Neural cell (in vitro differentiated cells): ENCODE data around the gene WFIKKN2. TPM values are rescaled to one million over a fixed set of nuclear protein-coding genes. Genes with fewer than 3 reads are reported as not detected.

Experiments
- H2AFZ ChIP-seq: fragments of 200-600, 300-800 bp; sonication (generic), shearing (Covaris generic); 2 replicates; pipeline ENCODE4 v1.6.0; 2014; ENCODE audit warnings: low read depth, mild to moderate bottlenecking, antibody characterized with exemption, low read length, moderate library complexity
- H3F3A ChIP-seq: fragments of 200-600 bp; shearing (Covaris generic); 2 replicates; pipeline ENCODE4 v1.6.1; 2016; ENCODE audit warnings: mild to moderate bottlenecking, moderate library complexity, mixed read lengths, antibody characterized with exemption, low read length; ENCODE audit not compliant: insufficient read depth, poor library complexity, severe bottlenecking
- H3K27ac ChIP-seq: fragments of 200-600, 300-800 bp; sonication (generic), shearing (Covaris generic); 2 replicates; pipeline ENCODE4 v1.5.1; 2014; ENCODE audit warnings: mild to moderate bottlenecking, low read length, moderate library complexity
- H3K27me3 ChIP-seq: fragments of 300-800, 200-600 bp; sonication (generic), shearing (Covaris generic); 2 replicates; pipeline ENCODE4 v1.6.0; 2014; ENCODE audit warnings: mild to moderate bottlenecking, low read depth, low read length, moderate library complexity; ENCODE audit not compliant: insufficient read depth
- H3K36me3 ChIP-seq: fragments of 300-800, 200-600 bp; sonication (generic), shearing (Covaris generic); 2 replicates; pipeline ENCODE4 v1.5.1; 2014; ENCODE audit warnings: mild to moderate bottlenecking, antibody characterized with exemption, low read length, moderate library complexity; ENCODE audit not compliant: insufficient read depth
- H3K4me2 ChIP-seq: fragments of 300-800, 200-600 bp; sonication (generic), shearing (Covaris generic); 2 replicates; pipeline ENCODE4 v1.6.0; 2014; ENCODE audit warnings: mild to moderate bottlenecking, low read length
- H3K4me3 ChIP-seq: fragments of 300-800, 200-600 bp; sonication (generic), shearing (Covaris generic); 2 replicates; pipeline ENCODE4 v1.5.1; 2014; ENCODE audit warnings: mild to moderate bottlenecking, low read length, moderate library complexity
- H3K79me2 ChIP-seq: fragments of 200-600 bp; shearing (Covaris generic); replicated peaks from 2 replicates; pipeline ENCODE4 v1.6.0; 2014; ENCODE audit warnings: mild to moderate bottlenecking, low read length, moderate library complexity; ENCODE audit not compliant: insufficient read depth
- H3K9ac ChIP-seq: fragments of 300-800, 200-600 bp; sonication (generic), shearing (Covaris generic); 2 replicates; pipeline ENCODE4 v1.6.1; 2016; ENCODE audit warnings: mild to moderate bottlenecking, low read length, mixed read lengths
- H3K9me2 ChIP-seq: fragments of 200-600 bp; shearing (Covaris generic); 2 replicates; pipeline ENCODE4 v1.6.1; 2016; ENCODE audit warnings: mild to moderate bottlenecking, low read length, mixed read lengths; ENCODE audit not compliant: insufficient read depth
- H3K9me3 ChIP-seq: fragments of 200-600, 300-800 bp; sonication (generic), shearing (Covaris generic); 2 replicates; pipeline ENCODE4 v1.6.1; 2016; ENCODE audit warnings: mild to moderate bottlenecking, mixed run types, low read length, moderate library complexity, mixed read lengths
- H4K20me1 ChIP-seq: fragments of 200-600 bp; shearing (Covaris generic); 2 replicates; pipeline ENCODE4 v1.6.1; 2016; ENCODE audit warnings: mild to moderate bottlenecking, mixed run types; ENCODE audit not compliant: insufficient read depth
- CTCF ChIP-seq: fragments of 450-650 bp; IDR thresholded peaks from 2 replicates; pipeline ENCODE4 v1.5.1; 2014; ENCODE audit warnings: antibody characterized with exemption, mild to moderate bottlenecking, moderate library complexity; ENCODE audit not compliant: poor library complexity, severe bottlenecking
- EP300 ChIP-seq: fragments of 450-650 bp; conservative IDR thresholded peaks from 2 replicates; pipeline ENCODE4 v1.6.1; 2014; ENCODE audit warnings: antibody characterized with exemption, mild to moderate bottlenecking, moderate library complexity; ENCODE audit not compliant: poor library complexity, severe bottlenecking
- EZH2 ChIP-seq: fragments of 200-600, 300-800 bp; shearing (Covaris generic), sonication (generic); IDR thresholded peaks from 2 replicates; pipeline ENCODE4 v1.6.1; 2014; ENCODE audit warnings: antibody characterized with exemption, low read length, borderline replicate concordance, mild to moderate bottlenecking; ENCODE audit not compliant: insufficient read depth, poor library complexity, severe bottlenecking
- MXI1 ChIP-seq: fragments of 450-650 bp; conservative IDR thresholded peaks from 2 replicates; pipeline ENCODE4 v1.6.1; 2014; ENCODE audit warnings: antibody characterized with exemption, mild to moderate bottlenecking; ENCODE audit not compliant: poor library complexity, severe bottlenecking
- POLR2AphosphoS5 ChIP-seq: IDR thresholded peaks from 2 replicates; pipeline ENCODE4 v1.6.1; 2012
- RAD21 ChIP-seq: fragments of 450-650 bp; conservative IDR thresholded peaks from 2 replicates; pipeline ENCODE4 v1.6.1; 2014; ENCODE audit warnings: antibody characterized with exemption, mild to moderate bottlenecking, moderate library complexity
- REST ChIP-seq: IDR thresholded peaks from 2 replicates; pipeline ENCODE4 v1.6.1; 2012; ENCODE audit warnings: borderline replicate concordance
- SMC3 ChIP-seq: fragments of 450-650 bp; conservative IDR thresholded peaks from 2 replicates; pipeline ENCODE4 v1.6.1; 2014; ENCODE audit warnings: antibody characterized with exemption, mild to moderate bottlenecking, moderate library complexity; ENCODE audit not compliant: poor library complexity
- TAF1 ChIP-seq: IDR thresholded peaks from 2 replicates; pipeline ENCODE4 v1.6.1; 2012; ENCODE audit warnings: low read depth
- polyA plus RNA-seq: library from polyadenylated mRNA; depleted of rRNA; stranded (reverse); fragments of >200 nt; gene quantifications from 2 replicates; pipeline ENCODE4 v1.2.3, GENCODE V29; 2014

Gene WFIKKN2
- polyA plus RNA-seq, 1 donor from 2014 or later: not detected

DNA sequence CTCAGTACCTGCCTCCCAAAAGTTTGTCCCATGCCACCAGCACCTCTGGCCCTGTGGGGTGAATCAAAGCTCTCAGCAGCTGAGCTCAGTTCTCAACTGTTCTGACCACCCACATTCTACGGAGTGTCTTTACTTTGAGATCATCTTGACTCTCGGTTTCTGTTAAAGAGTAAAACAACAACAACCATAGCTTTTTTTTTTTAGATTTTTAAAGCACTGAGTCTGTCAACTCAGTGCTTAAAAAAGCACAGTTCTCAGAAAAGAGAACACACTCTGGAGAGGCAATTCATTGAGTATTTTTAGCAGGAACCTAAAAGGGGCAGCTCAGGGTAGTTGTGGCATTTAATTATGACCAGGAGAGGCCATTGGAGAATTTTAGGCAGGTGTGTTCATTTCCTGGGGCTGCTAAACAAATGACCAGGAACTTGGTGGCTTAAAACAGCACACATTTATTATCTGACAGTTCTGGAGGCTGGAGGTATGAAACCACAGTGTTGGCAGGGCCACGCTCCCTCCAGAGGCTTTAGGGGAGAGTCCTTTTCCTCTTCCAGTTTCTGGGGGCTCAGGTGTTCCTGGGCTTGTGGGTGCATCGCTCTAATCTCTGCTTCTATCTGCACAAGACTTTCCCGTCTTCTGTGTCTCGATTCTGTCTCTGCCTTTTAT is 6.7 kb upstream of the WFIKKN2 start:
- no peaks in the 10 kb centered on the region for H4K20me1 ChIP-seq
- H3K9ac ChIP-seq: no peak overlapping the region
- no peaks in the 10 kb centered on the region for H3K79me2 ChIP-seq
- no peaks in the 10 kb centered on the region for H3K9me2 ChIP-seq
- H3K4me2 ChIP-seq: no peak overlapping the region
- no peaks in the 10 kb centered on the region for H3K36me3 ChIP-seq
- H3K4me3 ChIP-seq: no peak overlapping the region
- TF ChIP-seq RAD21 (no peak), SMC3 (no peak), CTCF (no peak), MXI1 (no peak), TAF1 (no peak), REST (no peak), POLR2AphosphoS5 (no peak), EP300 (no peak), EZH2 (no peak)
- H3F3A ChIP-seq: no peaks in the 10 kb centered on the region
- H3K27ac ChIP-seq: no peak overlapping the region
- no peaks in the 10 kb centered on the region for H3K27me3 ChIP-seq
- H3K9me3 ChIP-seq: no peaks in the 10 kb centered on the region
- H2AFZ ChIP-seq: no peak overlapping the region

- Histone ChIP-seq H3K79me2 (no peaks in the 10 kb centered on the region), H3K9me2 (no peaks in the 10 kb centered on the region), H3K9me3 (no peaks in the 10 kb centered on the region), H2AFZ (no peak overlapping the region), H3K36me3 (no peaks in the 10 kb centered on the region), H3K4me2 (no peak overlapping the region), H3F3A (no peaks in the 10 kb centered on the region), H3K27ac (no peak overlapping the region), H3K9ac (no peak overlapping the region), H3K4me3 (no peak overlapping the region), H3K27me3 (no peaks in the 10 kb centered on the region), H4K20me1 (no peaks in the 10 kb centered on the region)
- TF ChIP-seq EP300 (no peak), EZH2 (no peak), CTCF (no peak), REST (no peak), TAF1 (no peak), POLR2AphosphoS5 (no peak), RAD21 (no peak), SMC3 (no peak)
Measured at GRCh38 chr17:50829332-50829731, 6.1 kb upstream of the WFIKKN2 start.
